Measurements from ENCODE around the gene FXYD6.

DNA sequence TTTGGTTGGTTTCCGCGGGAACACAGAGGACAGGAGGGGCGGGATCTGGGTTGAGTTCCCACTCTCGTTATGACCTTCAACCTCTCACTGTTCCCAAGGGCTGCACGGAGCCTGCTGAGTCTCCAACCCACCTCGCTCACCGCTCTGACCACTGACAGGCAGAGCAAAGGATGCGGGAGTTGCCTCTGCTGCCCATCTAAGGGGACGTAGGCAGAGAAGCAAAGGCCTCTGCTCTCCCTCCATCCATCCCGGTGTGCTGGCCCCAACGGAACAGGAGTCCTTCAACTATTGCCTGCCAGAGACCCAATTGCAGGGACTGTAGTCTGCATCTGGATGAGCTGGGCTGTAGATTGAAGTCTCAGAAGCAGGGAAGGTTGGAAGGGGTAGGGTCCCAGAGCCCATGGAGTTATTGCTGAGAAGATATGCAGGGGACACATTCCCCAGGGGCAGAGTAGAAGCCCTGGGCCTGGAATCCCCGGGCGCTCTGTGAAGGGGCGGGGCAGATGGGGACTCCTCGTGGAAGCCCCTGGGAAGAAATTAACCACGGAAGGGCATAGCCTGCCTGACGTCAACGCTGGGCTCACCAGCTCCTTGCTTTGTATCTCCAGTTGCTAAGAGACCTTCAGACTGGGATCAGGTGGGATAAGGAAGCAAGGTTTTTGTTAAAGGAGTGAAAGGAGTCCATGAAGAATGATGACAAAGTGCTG lies 39.2 kb downstream of the FXYD6 start:
- TF ChIP-seq, protein P1, sequence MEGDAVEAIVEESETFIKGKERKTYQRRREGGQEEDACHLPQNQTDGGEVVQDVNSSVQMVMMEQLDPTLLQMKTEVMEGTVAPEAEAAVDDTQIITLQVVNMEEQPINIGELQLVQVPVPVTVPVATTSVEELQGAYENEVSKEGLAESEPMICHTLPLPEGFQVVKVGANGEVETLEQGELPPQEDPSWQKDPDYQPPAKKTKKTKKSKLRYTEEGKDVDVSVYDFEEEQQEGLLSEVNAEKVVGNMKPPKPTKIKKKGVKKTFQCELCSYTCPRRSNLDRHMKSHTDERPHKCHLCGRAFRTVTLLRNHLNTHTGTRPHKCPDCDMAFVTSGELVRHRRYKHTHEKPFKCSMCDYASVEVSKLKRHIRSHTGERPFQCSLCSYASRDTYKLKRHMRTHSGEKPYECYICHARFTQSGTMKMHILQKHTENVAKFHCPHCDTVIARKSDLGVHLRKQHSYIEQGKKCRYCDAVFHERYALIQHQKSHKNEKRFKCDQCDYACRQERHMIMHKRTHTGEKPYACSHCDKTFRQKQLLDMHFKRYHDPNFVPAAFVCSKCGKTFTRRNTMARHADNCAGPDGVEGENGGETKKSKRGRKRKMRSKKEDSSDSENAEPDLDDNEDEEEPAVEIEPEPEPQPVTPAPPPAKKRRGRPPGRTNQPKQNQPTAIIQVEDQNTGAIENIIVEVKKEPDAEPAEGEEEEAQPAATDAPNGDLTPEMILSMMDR (IDR thresholded peaks at IDR 0.05) = no peak
- TF ChIP-seq EZH2phosphoT487 (IDR thresholded peaks at IDR 0.05; ENCODE audit: borderline replicate concordance, low read depth) (no peak), POLR2AphosphoS5 (IDR thresholded peaks at IDR 0.05; ENCODE audit: low read depth, low read length) (no peak)
